Tibial nerve (tissue), 4 donors: ENCODE results near the gene LPAR1.

Experiments
- EP300 ChIP-seq, 2 donors: sonication (generic); formaldehyde crosslinking; IDR thresholded peaks; one replicate each; pipeline ENCODE4 v1.6.1; 2017; ENCODE audit warnings: antibody characterized with exemption in 2 of 2, mild to moderate bottlenecking in 1 of 2
- TF ChIP-seq, protein P1 (sequence below), 5 experiments: fragments of 200-600 bp in 3 of 5; fragments of 450-650 bp in 2 of 5; sonication (generic) in 3 of 5; IDR thresholded peaks; one replicate each; pipeline ENCODE4 v1.5.1; 2016 to 2019; ENCODE audit warnings: antibody characterized with exemption in 5 of 5, mild to moderate bottlenecking in 3 of 5, moderate library complexity in 2 of 5

DNA sequence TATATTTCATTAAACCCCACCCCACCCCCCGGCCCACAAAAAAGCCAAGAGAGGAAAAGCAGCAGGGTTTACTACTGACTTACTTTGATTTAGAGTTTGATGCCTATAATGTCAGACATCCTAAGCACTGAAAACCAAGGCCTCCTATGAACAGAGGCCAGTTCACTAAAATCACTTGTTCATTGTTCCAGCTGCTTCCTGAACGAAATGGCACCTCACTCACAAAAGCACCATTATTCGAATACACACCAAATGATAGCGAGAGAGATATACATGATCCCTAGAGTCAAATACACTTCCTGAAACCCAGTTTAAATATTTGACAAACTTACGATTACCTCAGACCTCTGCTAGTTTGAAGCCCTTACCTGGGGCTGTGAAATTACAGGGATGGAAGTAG is 66.6 kb downstream of the LPAR1 start:
- TF ChIP-seq, protein P1, sequence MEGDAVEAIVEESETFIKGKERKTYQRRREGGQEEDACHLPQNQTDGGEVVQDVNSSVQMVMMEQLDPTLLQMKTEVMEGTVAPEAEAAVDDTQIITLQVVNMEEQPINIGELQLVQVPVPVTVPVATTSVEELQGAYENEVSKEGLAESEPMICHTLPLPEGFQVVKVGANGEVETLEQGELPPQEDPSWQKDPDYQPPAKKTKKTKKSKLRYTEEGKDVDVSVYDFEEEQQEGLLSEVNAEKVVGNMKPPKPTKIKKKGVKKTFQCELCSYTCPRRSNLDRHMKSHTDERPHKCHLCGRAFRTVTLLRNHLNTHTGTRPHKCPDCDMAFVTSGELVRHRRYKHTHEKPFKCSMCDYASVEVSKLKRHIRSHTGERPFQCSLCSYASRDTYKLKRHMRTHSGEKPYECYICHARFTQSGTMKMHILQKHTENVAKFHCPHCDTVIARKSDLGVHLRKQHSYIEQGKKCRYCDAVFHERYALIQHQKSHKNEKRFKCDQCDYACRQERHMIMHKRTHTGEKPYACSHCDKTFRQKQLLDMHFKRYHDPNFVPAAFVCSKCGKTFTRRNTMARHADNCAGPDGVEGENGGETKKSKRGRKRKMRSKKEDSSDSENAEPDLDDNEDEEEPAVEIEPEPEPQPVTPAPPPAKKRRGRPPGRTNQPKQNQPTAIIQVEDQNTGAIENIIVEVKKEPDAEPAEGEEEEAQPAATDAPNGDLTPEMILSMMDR (IDR thresholded peaks at IDR 0.05), result no peak
- TF ChIP-seq EP300 (IDR thresholded peaks at IDR 0.05), result no peak
